IMR-90 (cell line): ENCODE results near the gene PXK. TPM values are rescaled to one million over a fixed set of nuclear protein-coding genes. Genes with fewer than 3 reads are reported as not detected.

Experiments used
- ATAC-seq: fragments of 200-7000 bp; cut with Tn5 transposase; 2 replicates; pipeline ENCODE4 v1.9.1; 2020; ENCODE audit warnings: low read depth, mild to moderate bottlenecking, moderate library complexity
- BruUV-seq: library from RNA; stranded (reverse); fragments of 400-500 nt; replicated peaks from 2 replicates; lab custom pipeline; 2021; lab: Mats Ljungman, UMichigan
- CTCF ChIA-PET: fragments of 300-600 bp; formaldehyde crosslinking; extraction: SDS; loops from one replicate; lab custom pipeline; 2021; ENCODE audit warnings: antibody characterized with exemption; lab: Yijun Ruan, JAX
- POLR2A ChIA-PET: fragments of 300-600 bp; sonication (Branson Sonifier 250); formaldehyde crosslinking; loops from one replicate; lab custom pipeline; 2022; ENCODE audit warnings: antibody characterized with exemption; ENCODE audit not compliant: unreplicated experiment; lab: Charles Lee
- DNase-seq: peaks from one replicate; pipeline ENCODE4 v3.0.0; 2013
- H2AFZ ChIP-seq: replicated peaks from 2 replicates; pipeline ENCODE3; 2013; ENCODE audit warnings: low read length, mild to moderate bottlenecking; ENCODE audit not compliant: poor library complexity
- H2AK5ac ChIP-seq: 2 replicates; pipeline ENCODE4 v1.6.1; 2013; ENCODE audit warnings: low read depth, low read length, inconsistent platforms
- H2AK9ac ChIP-seq: replicated peaks from 2 replicates; pipeline ENCODE3; 2013; ENCODE audit warnings: mild to moderate bottlenecking, low read depth, low read length, moderate library complexity; ENCODE audit not compliant: poor library complexity
- H2BK120ac ChIP-seq: 2 replicates; pipeline ENCODE4 v1.6.1; 2013; ENCODE audit warnings: low read depth, low read length, inconsistent platforms
- H2BK15ac ChIP-seq: 3 replicates; pipeline ENCODE4 v1.6.1; 2013; ENCODE audit warnings: low read depth, low read length, inconsistent platforms
- H2BK20ac ChIP-seq: 2 replicates; pipeline ENCODE4 v1.6.1; 2013; ENCODE audit warnings: low read depth, mild to moderate bottlenecking, inconsistent platforms, low read length, moderate library complexity
- H2BK5ac ChIP-seq: 2 replicates; pipeline ENCODE4 v1.6.1; 2013; ENCODE audit warnings: mild to moderate bottlenecking, low read depth, low read length, inconsistent platforms; ENCODE audit not compliant: poor library complexity, severe bottlenecking
- H3K14ac ChIP-seq: replicated peaks from 2 replicates; pipeline ENCODE4 v1.6.1; 2013; ENCODE audit warnings: low read depth, low read length, inconsistent platforms
- H3K18ac ChIP-seq: 2 replicates; pipeline ENCODE4 v1.6.1; 2013; ENCODE audit warnings: low read depth, low read length, control low read depth
- H3K23ac ChIP-seq: 2 replicates; pipeline ENCODE4 v1.6.1; 2013; ENCODE audit warnings: low read depth, low read length, inconsistent platforms
- H3K27ac ChIP-seq: 2 replicates; pipeline ENCODE4 v1.5.1; 2013; ENCODE audit warnings: mild to moderate bottlenecking, control low read depth, low read length; ENCODE audit not compliant: insufficient read depth
- H3K27me3 ChIP-seq: 2 replicates; pipeline ENCODE4 v1.6.1; 2013; ENCODE audit warnings: low read length; ENCODE audit not compliant: control insufficient read depth, insufficient read depth
- H3K36me3 ChIP-seq: 2 replicates; pipeline ENCODE4 v1.6.1; 2013; ENCODE audit warnings: low read length, mixed read lengths; ENCODE audit not compliant: control insufficient read depth, insufficient read depth
- H3K4ac ChIP-seq: 2 replicates; pipeline ENCODE4 v1.6.1; 2013; ENCODE audit warnings: low read depth, low read length, inconsistent platforms
- H3K4me1 ChIP-seq: 2 replicates; pipeline ENCODE4 v1.6.1; 2013; ENCODE audit warnings: low read length, mixed read lengths; ENCODE audit not compliant: control insufficient read depth, insufficient read depth
- H3K4me2 ChIP-seq: 2 replicates; pipeline ENCODE4 v1.6.1; 2013; ENCODE audit warnings: low read depth, mild to moderate bottlenecking, control low read depth, low read length, moderate library complexity
- H3K4me3 ChIP-seq: 2 replicates; pipeline ENCODE4 v1.5.1; 2013; ENCODE audit warnings: low read depth, mild to moderate bottlenecking, control low read depth, low read length, moderate library complexity; ENCODE audit not compliant: insufficient read depth
- H3K56ac ChIP-seq: 2 replicates; pipeline ENCODE4 v1.6.1; 2013; ENCODE audit warnings: low read length, inconsistent platforms; ENCODE audit not compliant: insufficient read depth; ENCODE audit errors: extremely low read depth
- H3K79me1 ChIP-seq, 2 experiments: 2 replicates each; pipeline ENCODE4 v1.6.1; 2013; ENCODE audit warnings: low read length in 2 of 2, inconsistent platforms in 1 of 2, low read depth in 1 of 2
- H3K9ac ChIP-seq: 2 replicates; pipeline ENCODE4 v1.6.1; 2013; ENCODE audit warnings: low read depth, low read length, control low read depth
- H3K9me1 ChIP-seq: 2 replicates; pipeline ENCODE4 v1.6.1; 2013; ENCODE audit warnings: low read length, inconsistent platforms; ENCODE audit not compliant: insufficient read depth
- H3K9me3 ChIP-seq: 2 replicates; pipeline ENCODE4 v1.6.1; 2013; ENCODE audit warnings: low read length; ENCODE audit not compliant: control insufficient read depth, insufficient read depth
- H4K20me1 ChIP-seq: 2 replicates; pipeline ENCODE4 v1.6.1; 2013; ENCODE audit warnings: low read length, inconsistent platforms; ENCODE audit not compliant: insufficient read depth
- H4K5ac ChIP-seq: 2 replicates; pipeline ENCODE4 v1.6.1; 2013; ENCODE audit warnings: mild to moderate bottlenecking, low read depth, low read length, control low read depth
- H4K8ac ChIP-seq, 2 experiments: 2 replicates each; pipeline ENCODE4 v1.6.1; 2013; ENCODE audit warnings: low read depth in 2 of 2, low read length in 2 of 2, control low read depth in 1 of 2, inconsistent platforms in 1 of 2
- H4K91ac ChIP-seq: 2 replicates; pipeline ENCODE4 v1.6.1; 2013; ENCODE audit warnings: low read depth, low read length, inconsistent platforms; ENCODE audit not compliant: insufficient read depth
- RCOR1 ChIP-seq: IDR thresholded peaks from 2 replicates; pipeline ENCODE4 v1.6.1; 2012; ENCODE audit warnings: mild to moderate bottlenecking, low read length, improper control_type of control experiment; ENCODE audit not compliant: insufficient replicate concordance
- WGBS, 2 experiments: methylation state at CpG; one replicate each; pipeline versions ENCODE4 v1.1.5 to v1.1.7; 2013; ENCODE audit warnings: missing lambda C conversion rate in 2 of 2; ENCODE audit not compliant: insufficient read length in 1 of 2; ENCODE audit errors: extremely low coverage in 2 of 2; 5-methylcytosine and 5-hydroxymethylcytosine counted together
- dilution Hi-C: fragments of 300-500 bp; cut with HindIII; formaldehyde crosslinking; loops from one replicate; pipeline ENCODE4 v1.14.3; 2018; ENCODE audit warnings: low sequenced_read_pairs; ENCODE audit not compliant: unreplicated experiment
- in situ Hi-C: fragments of 300-500 bp; cut with MboI; formaldehyde crosslinking; loops from 3 replicates; pipeline ENCODE4 v1.14.3; 2019; ENCODE audit warnings: low sequenced_read_pairs, inconsistent platforms, mixed read lengths
- intact Hi-C: fragments of 100-400 bp; cut with micrococcal nuclease; formaldehyde crosslinking; loops from 2 replicates; pipeline ENCODE4 v1.10.0; 2022
- polyA plus RNA-seq, 3 experiments: library from polyadenylated mRNA; depleted of rRNA; stranded (reverse); fragments of >200 nt; gene quantifications; 2 replicates each; pipeline ENCODE4 v1.2.3, GENCODE V29; 2012; ENCODE audit warnings: low replicate concordance in 1 of 3
- total RNA-seq: library from RNA; depleted of rRNA; stranded (reverse); fragments of >200 nt; gene quantifications from 2 replicates; pipeline ENCODE4 v1.2.3, GENCODE V29; 2012

Gene PXK
- total and polyA plus RNA-seq, 2 of the 4 experiments (the other 2 are of a cell fraction) = 14.3 to 17.7 TPM

- Histone ChIP-seq H3K4ac (peak overlapping the region; percentile 93), H2BK15ac (peak overlapping the region; percentile 79; the same call in 2 of the 3 replicates), H2BK120ac (peak overlapping the region; percentile 84), H3K4me2 (peak overlapping the region; percentile 99), H3K36me3 (no peaks in the 10 kb centered on the region; the same call in 1 of the 2 replicates), H3K27me3 (no peaks in the 10 kb centered on the region), H3K4me3 (peak overlapping the region; percentile 32; the same call in 1 of the 2 replicates), H4K5ac (peak overlapping the region; percentile 100), H4K20me1 (peaks cover 13% of the 10 kb centered on the region; the same call in 1 of the 2 replicates), H2AFZ (no peak overlapping the region), H3K4me1 (peaks cover 16% of the 10 kb centered on the region), H2AK9ac (peak overlapping the region; percentile 8), H2AK5ac (peak overlapping the region; percentile 48), H3K27ac (peak overlapping the region; percentile 98), H3K18ac (peak overlapping the region; percentile 100), H4K91ac (peak overlapping the region; percentile 92), H3K79me1 (peaks cover 14 to 51% of the 10 kb centered on the region in 2 experiments; a peak in 3 of 4 replicates), H2BK5ac (peak overlapping the region; percentile 90), H3K56ac (peak overlapping the region; percentile 89), H3K9me3 (no peaks in the 10 kb centered on the region), H4K8ac (peak overlapping the region; percentile 68 to 83), H3K9me1 (peaks cover 4% of the 10 kb centered on the region; the same call in 1 of the 2 replicates), H3K9ac (peak overlapping the region; percentile 85), H2BK20ac (peak overlapping the region; percentile 77), H3K23ac (peak overlapping the region; percentile 66), H3K14ac (peak overlapping the region; percentile 92)
- TF ChIP-seq RCOR1 = no peak
- POLR2A ChIA-PET = interaction anchor here (0.5 to 1.0 kb wide), 2 partner anchors 15 to 38 kb away, joined by 3 read pairs; no protein-coding TSS in a partner anchor
- CTCF ChIA-PET = interaction anchor here (0.7 to 1.9 kb wide), 2 partner anchors 51 to 79 kb away, joined by 3 to 7 read pairs; no protein-coding TSS in a partner anchor
- ATAC-seq = no peak
- BruUV-seq = no TSS peak
- intact Hi-C loops (loop anchor here (10.0 kb wide), 1 partner anchor 289 kb away; no protein-coding TSS in a partner anchor), in situ Hi-C loops (no loop called here), dilution Hi-C loops (no loop called here)
- DNase-seq = no peak
- whole genome bisulfite sequencing, 2 experiments = 0% methylated on average over 1 of the region's 1 CpG; no CpG with 5 or more reads in 1 of the 2 experiments
Observed at GRCh38 chr3:58335652-58335947, 2.9 kb downstream of the PXK start.
